ENCODE data around the gene ESYT3. TPM values are rescaled to one million over a fixed set of nuclear protein-coding genes. Genes with fewer than 3 reads are reported as not detected.

The ESYT3 gene
- total and polyA plus RNA-seq, 2 donors (not counting 1 experiment from before 2014, with no cell fraction given), result 0.17 TPM; not detected in 1

GRCh38 chr3:138449490-138449889, 15.1 kb downstream of the ESYT3 start:
- H3K9ac ChIP-seq (ENCODE audit: insufficient read depth, low read length), result no peak overlapping the region
- no peak for DNase-seq (ENCODE audit: low read depth in 2 of 2)
- TF ChIP-seq, protein P1, sequence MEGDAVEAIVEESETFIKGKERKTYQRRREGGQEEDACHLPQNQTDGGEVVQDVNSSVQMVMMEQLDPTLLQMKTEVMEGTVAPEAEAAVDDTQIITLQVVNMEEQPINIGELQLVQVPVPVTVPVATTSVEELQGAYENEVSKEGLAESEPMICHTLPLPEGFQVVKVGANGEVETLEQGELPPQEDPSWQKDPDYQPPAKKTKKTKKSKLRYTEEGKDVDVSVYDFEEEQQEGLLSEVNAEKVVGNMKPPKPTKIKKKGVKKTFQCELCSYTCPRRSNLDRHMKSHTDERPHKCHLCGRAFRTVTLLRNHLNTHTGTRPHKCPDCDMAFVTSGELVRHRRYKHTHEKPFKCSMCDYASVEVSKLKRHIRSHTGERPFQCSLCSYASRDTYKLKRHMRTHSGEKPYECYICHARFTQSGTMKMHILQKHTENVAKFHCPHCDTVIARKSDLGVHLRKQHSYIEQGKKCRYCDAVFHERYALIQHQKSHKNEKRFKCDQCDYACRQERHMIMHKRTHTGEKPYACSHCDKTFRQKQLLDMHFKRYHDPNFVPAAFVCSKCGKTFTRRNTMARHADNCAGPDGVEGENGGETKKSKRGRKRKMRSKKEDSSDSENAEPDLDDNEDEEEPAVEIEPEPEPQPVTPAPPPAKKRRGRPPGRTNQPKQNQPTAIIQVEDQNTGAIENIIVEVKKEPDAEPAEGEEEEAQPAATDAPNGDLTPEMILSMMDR (conservative IDR thresholded peaks at IDR 0.05 in 1 of 2, IDR thresholded peaks at IDR 0.05 in 1 of 2; ENCODE audit: low read depth in 1 of 2, low read length in 2 of 2), result no peak
- TF ChIP-seq EZH2 (IDR thresholded peaks at IDR 0.05; ENCODE audit: low read length, missing control alignments), result no peak

GRCh38 chr3:138450181-138450580, 15.8 kb downstream of the ESYT3 start:
- Histone ChIP-seq H3K4me1 (ENCODE audit: control insufficient read depth, extremely low read depth, insufficient read depth, low read length) (no peaks in the 10 kb centered on the region), H3K79me2 (ENCODE audit: control insufficient read depth, insufficient read depth, low read length) (no peaks in the 10 kb centered on the region), H2AFZ (ENCODE audit: low read length) (no peak overlapping the region), H3K27me3 (ENCODE audit: control insufficient read depth, insufficient read depth, low read length) (peaks cover 5% of the 10 kb centered on the region), H3K9me3 (ENCODE audit: control insufficient read depth, insufficient read depth, low read depth, low read length) (no peaks in the 10 kb centered on the region), H3K27ac (ENCODE audit: insufficient read depth, low read length) (no peak overlapping the region), H3K36me3 (ENCODE audit: control insufficient read depth, insufficient read depth, low read length) (no peaks in the 10 kb centered on the region), H3K4me2 (ENCODE audit: extremely low read depth, insufficient read depth, low read length) (no peak overlapping the region), H3K9ac (ENCODE audit: insufficient read depth, low read length) (no peak overlapping the region), H3K4me3 (replicated peaks in 1 of 4; ENCODE audit: control extremely low read depth in 1 of 4, insufficient read depth in 1 of 4, low read depth in 3 of 4, low read length in 4 of 4) (no peak overlapping the region), H4K20me1 (ENCODE audit: control insufficient read depth, extremely low read depth, insufficient read depth, low read length) (no peaks in the 10 kb centered on the region)
- no peak for DNase-seq (ENCODE audit: low read depth in 2 of 2)
- TF ChIP-seq, protein P1 (conservative IDR thresholded peaks at IDR 0.05 in 1 of 2, IDR thresholded peaks at IDR 0.05 in 1 of 2; ENCODE audit: low read depth in 1 of 2, low read length in 2 of 2), result no peak
- no peak for TF ChIP-seq EZH2 (IDR thresholded peaks at IDR 0.05; ENCODE audit: low read length, missing control alignments)

More at GRCh38 chr3:138449490-138449889, 15.1 kb downstream of the ESYT3 start:
- no peak overlapping the region for H3K4me2 ChIP-seq (ENCODE audit: extremely low read depth, insufficient read depth, low read length)
- no peak overlapping the region for H2AFZ ChIP-seq (ENCODE audit: low read length)
- H3K4me3 ChIP-seq (replicated peaks in 1 of 4; ENCODE audit: control extremely low read depth in 1 of 4, insufficient read depth in 1 of 4, low read depth in 3 of 4, low read length in 4 of 4), result no peak overlapping the region
- no peaks in the 10 kb centered on the region for H3K79me2 ChIP-seq (ENCODE audit: control insufficient read depth, insufficient read depth, low read length)
- H3K27ac ChIP-seq (ENCODE audit: insufficient read depth, low read length), result no peak overlapping the region
- no peaks in the 10 kb centered on the region for H3K4me1 ChIP-seq (ENCODE audit: control insufficient read depth, extremely low read depth, insufficient read depth, low read length)
- no peaks in the 10 kb centered on the region for H3K36me3 ChIP-seq (ENCODE audit: control insufficient read depth, insufficient read depth, low read length)
- no peaks in the 10 kb centered on the region for H4K20me1 ChIP-seq (ENCODE audit: control insufficient read depth, extremely low read depth, insufficient read depth, low read length)
- no peaks in the 10 kb centered on the region for H3K9me3 ChIP-seq (ENCODE audit: control insufficient read depth, insufficient read depth, low read depth, low read length)
- H3K27me3 ChIP-seq (ENCODE audit: control insufficient read depth, insufficient read depth, low read length), result peaks cover 2% of the 10 kb centered on the region

GRCh38 chr3:138450704-138451424, 16.4 kb downstream of the ESYT3 start:
- peaks cover 8% of the 10 kb centered on the region for H3K27me3 ChIP-seq (ENCODE audit: control insufficient read depth, insufficient read depth, low read length)
- H2AFZ ChIP-seq (ENCODE audit: low read length), result no peak overlapping the region
- no peak for DNase-seq (ENCODE audit: low read depth in 2 of 2)
- H3K27ac ChIP-seq (ENCODE audit: insufficient read depth, low read length), result no peak overlapping the region
- no peak overlapping the region for H3K4me3 ChIP-seq (replicated peaks in 1 of 4; ENCODE audit: control extremely low read depth in 1 of 4, insufficient read depth in 1 of 4, low read depth in 3 of 4, low read length in 4 of 4)
- no peaks in the 10 kb centered on the region for H3K79me2 ChIP-seq (ENCODE audit: control insufficient read depth, insufficient read depth, low read length)
- no peaks in the 10 kb centered on the region for H3K9me3 ChIP-seq (ENCODE audit: control insufficient read depth, insufficient read depth, low read depth, low read length)
- TF ChIP-seq EZH2 (IDR thresholded peaks at IDR 0.05; ENCODE audit: low read length, missing control alignments), result no peak
- TF ChIP-seq, protein P1 (conservative IDR thresholded peaks at IDR 0.05 in 1 of 2, IDR thresholded peaks at IDR 0.05 in 1 of 2; ENCODE audit: low read depth in 1 of 2, low read length in 2 of 2), result no peak
- no peaks in the 10 kb centered on the region for H3K4me1 ChIP-seq (ENCODE audit: control insufficient read depth, extremely low read depth, insufficient read depth, low read length)
- H4K20me1 ChIP-seq (ENCODE audit: control insufficient read depth, extremely low read depth, insufficient read depth, low read length), result no peaks in the 10 kb centered on the region
- no peak overlapping the region for H3K4me2 ChIP-seq (ENCODE audit: extremely low read depth, insufficient read depth, low read length)
- no peaks in the 10 kb centered on the region for H3K36me3 ChIP-seq (ENCODE audit: control insufficient read depth, insufficient read depth, low read length)
- H3K9ac ChIP-seq (ENCODE audit: insufficient read depth, low read length), result no peak overlapping the region

Measured in fibroblast of lung (primary cell).